GM12878 (cell line): ENCODE measurements around the gene KDM5B.

ENCODE experiments used
- EZH2 ChIP-seq: IDR thresholded peaks from 2 replicates; pipeline ENCODE4 v1.6.1; 2012; ENCODE audit warnings: low read depth, mild to moderate bottlenecking, control low read depth, inconsistent platforms, low read length, borderline replicate concordance; ENCODE audit not compliant: control insufficient read depth
- POLR2A ChIP-seq: IDR thresholded peaks from 2 replicates; pipeline ENCODE4 v1.6.1; 2011; ENCODE audit warnings: low read depth, mild to moderate bottlenecking, low read length
- POLR2AphosphoS2 ChIP-seq: IDR thresholded peaks from 2 replicates; pipeline ENCODE4 v1.6.1; 2011; ENCODE audit warnings: low read depth, mild to moderate bottlenecking, low read length, improper control_type of control experiment, moderate library complexity

DNA sequence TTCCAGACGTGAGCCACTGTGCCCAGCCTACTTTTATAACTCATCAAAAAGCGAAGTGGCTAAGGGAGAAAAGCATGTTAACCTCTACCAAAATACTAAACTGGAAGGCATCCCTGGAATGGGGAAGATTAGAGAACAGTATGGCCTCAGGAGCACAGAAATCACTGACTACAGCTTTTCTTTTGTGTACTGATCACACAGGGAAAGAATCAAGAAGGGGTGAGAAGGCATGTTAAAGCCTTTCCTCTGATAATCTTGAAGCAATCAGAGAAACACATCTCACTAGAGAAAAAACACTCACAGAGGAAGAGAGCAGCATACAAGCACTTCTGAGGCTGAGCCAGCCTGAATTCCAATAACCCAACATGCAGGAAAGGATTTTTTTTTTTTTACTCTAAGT is 13.2 kb upstream of the KDM5B start:
- no peak for TF ChIP-seq POLR2AphosphoS2
- TF ChIP-seq EZH2 = no peak
- no peak for TF ChIP-seq POLR2A
